ENCODE results near the gene SKIL. TPM values are rescaled to one million over a fixed set of nuclear protein-coding genes. Genes with fewer than 3 reads are reported as not detected.
"Not testable (repeated sequence)": the region's sequence is repeated elsewhere in the genome, so short reads cannot be mapped to it uniquely, and the experiment has no call there.

SKIL gene
- total and polyA plus RNA-seq, 7 donors, result 6.0 to 52.6 (median 24.8) TPM

DNA sequence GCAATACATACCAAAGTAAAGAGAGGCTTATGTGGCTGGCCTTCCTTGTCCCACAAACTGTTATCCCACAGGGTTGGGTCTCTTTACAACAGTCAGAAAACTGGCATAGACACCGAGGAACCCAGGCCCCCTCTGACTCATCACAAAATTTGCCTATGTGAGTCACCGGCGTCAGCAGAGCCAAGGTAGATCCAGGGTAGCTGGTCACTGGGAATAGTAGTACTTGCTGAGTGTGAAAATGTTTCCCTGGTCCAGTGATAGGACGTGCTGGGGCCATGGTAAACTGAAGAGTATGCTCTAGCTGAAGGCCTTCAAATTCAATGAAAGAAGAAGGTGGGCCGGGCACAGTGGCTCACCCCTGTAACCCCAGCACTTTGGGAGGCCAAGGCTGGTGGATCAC, 27.1 kb upstream of the SKIL start:
- WGBS, 2 donors, result 35 to 72% methylated on average over 5 of the region's 5 CpGs
- intact Hi-C loops (cut with DNase I), result no loop called here
- Histone ChIP-seq H3K27me3 (no peaks in the 10 kb centered on the region), H3K27ac (no peak overlapping the region), H3K4me1 (no peaks in the 10 kb centered on the region), H3K36me3 (no peaks in the 10 kb centered on the region), H3K4me3 (no peak overlapping the region), H3K9me3 (no peaks in the 10 kb centered on the region)
- DNase-seq, result no peak
- TF ChIP-seq, protein P1, sequence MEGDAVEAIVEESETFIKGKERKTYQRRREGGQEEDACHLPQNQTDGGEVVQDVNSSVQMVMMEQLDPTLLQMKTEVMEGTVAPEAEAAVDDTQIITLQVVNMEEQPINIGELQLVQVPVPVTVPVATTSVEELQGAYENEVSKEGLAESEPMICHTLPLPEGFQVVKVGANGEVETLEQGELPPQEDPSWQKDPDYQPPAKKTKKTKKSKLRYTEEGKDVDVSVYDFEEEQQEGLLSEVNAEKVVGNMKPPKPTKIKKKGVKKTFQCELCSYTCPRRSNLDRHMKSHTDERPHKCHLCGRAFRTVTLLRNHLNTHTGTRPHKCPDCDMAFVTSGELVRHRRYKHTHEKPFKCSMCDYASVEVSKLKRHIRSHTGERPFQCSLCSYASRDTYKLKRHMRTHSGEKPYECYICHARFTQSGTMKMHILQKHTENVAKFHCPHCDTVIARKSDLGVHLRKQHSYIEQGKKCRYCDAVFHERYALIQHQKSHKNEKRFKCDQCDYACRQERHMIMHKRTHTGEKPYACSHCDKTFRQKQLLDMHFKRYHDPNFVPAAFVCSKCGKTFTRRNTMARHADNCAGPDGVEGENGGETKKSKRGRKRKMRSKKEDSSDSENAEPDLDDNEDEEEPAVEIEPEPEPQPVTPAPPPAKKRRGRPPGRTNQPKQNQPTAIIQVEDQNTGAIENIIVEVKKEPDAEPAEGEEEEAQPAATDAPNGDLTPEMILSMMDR (IDR thresholded peaks at IDR 0.05), result no peak
- TF ChIP-seq EP300 (IDR thresholded peaks at IDR 0.05), result no peak
- TF ChIP-seq POLR2AphosphoS5 (IDR thresholded peaks at IDR 0.05), result no peak
- no peak for TF ChIP-seq POLR2A (IDR thresholded peaks at IDR 0.05)

DNA sequence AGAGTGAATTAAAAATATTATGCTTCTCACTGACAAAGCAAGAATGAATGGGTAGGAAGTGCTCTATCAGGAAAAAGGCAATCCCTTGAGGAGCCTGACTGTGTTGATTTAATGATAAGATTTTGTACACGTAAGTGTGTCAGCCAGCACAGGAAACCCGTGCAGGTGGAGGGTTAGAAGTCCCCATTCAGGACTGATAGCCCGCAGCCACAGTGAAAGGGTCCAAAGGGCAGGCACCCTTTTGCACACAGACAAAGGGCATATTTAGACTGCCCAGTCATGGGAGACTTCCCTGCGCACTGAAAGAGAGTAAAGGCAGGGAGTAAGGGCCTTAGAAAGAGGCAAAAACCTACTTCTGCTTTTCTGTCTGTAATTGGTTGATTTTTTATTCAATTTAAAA, 26.4 kb upstream of the SKIL start:
- no peak for TF ChIP-seq POLR2A (IDR thresholded peaks at IDR 0.05)
- TF ChIP-seq, protein P1 (IDR thresholded peaks at IDR 0.05), result no peak
- TF ChIP-seq POLR2AphosphoS5 (IDR thresholded peaks at IDR 0.05), result no peak
- TF ChIP-seq EP300 (IDR thresholded peaks at IDR 0.05), result no peak
- Histone ChIP-seq H3K4me1 (no peaks in the 10 kb centered on the region), H3K27ac (no peak overlapping the region), H3K4me3 (no peak overlapping the region), H3K27me3 (no peaks in the 10 kb centered on the region), H3K9me3 (no peaks in the 10 kb centered on the region), H3K36me3 (no peaks in the 10 kb centered on the region)
- intact Hi-C loops (cut with DNase I), result no loop called here
- DNase-seq, result no peak
- 15 to 32% methylated on average over 4 of the region's 4 CpGs for WGBS, 2 donors

DNA sequence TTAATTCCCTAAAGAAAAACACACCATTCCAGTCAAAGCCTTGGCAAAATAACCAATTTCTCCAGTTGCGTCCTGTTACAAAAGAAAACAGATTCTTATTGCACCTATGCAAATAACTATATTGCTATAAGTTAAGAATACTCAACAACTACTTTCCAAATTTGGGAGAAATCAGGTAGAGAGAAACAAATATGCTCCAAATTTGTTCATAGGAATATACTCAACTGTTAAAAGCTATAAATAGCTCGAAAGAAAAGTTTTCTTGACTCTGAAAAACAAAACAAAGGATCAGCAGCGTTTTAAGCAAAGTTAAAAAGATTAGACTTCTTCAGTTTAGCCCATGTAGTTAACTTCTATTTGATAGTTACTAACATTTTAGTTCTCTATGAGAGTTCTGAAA, 20.1 kb upstream of the SKIL start:
- Histone ChIP-seq H3K4me1 (no peaks in the 10 kb centered on the region), H3K9me3 (no peaks in the 10 kb centered on the region), H3K4me3 (no peak overlapping the region), H3K27me3 (no peaks in the 10 kb centered on the region), H3K27ac (no peak overlapping the region), H3K36me3 (no peaks in the 10 kb centered on the region)
- intact Hi-C loops (cut with DNase I), result no loop called here
- no peak for TF ChIP-seq POLR2AphosphoS5 (IDR thresholded peaks at IDR 0.05)
- TF ChIP-seq POLR2A (IDR thresholded peaks at IDR 0.05), result no peak
- no peak for TF ChIP-seq EP300 (IDR thresholded peaks at IDR 0.05)
- TF ChIP-seq, protein P1 (IDR thresholded peaks at IDR 0.05), result no peak
- whole genome bisulfite sequencing, 2 donors, result 86 to 90% methylated on average over 3 of the region's 3 CpGs
- no peak for DNase-seq

DNA sequence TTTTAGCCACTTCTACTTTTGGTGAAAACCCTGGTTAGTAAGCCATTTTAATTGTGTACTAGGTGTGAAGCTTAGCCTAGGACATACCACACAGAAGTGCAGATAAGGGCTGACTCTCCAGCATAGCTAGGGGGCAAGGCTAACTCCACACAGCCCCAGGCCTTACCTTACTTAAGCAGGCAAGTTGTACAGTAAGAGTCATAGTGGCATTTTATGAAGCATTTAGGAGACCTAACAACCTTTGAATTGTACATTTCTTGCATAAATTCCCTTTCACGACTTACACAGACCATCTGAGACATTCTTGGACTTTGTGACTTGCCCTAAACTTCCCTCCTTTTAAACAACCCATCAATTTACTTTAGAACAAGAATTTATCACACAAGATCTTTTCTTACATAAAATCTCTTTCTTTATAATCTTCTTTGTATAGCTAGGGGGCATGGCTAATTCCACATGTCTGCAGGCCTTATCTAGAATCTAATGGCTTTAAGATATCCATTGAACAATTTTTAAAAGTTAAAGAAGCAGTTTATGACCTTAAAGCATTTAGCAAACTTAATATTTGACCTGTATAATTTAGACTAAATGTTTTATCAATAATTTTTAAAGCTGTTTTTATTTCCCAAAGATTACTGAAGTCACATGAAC, 18.7 kb upstream of the SKIL start:
- DNase-seq, result no peak
- no peaks in the 10 kb centered on the region for H3K9me3 ChIP-seq
- H3K27me3 ChIP-seq, result no peaks in the 10 kb centered on the region
- H3K4me3 ChIP-seq, result no peak overlapping the region
- no peaks in the 10 kb centered on the region for H3K4me1 ChIP-seq
- WGBS, 2 donors, result 83 to 86% methylated on average over 1 of the region's 1 CpG
- no peak overlapping the region for H3K27ac ChIP-seq
- no peaks in the 10 kb centered on the region for H3K36me3 ChIP-seq
- no peak for TF ChIP-seq POLR2AphosphoS5 (IDR thresholded peaks at IDR 0.05)
- TF ChIP-seq, protein P1 (IDR thresholded peaks at IDR 0.05), result no peak
- no peak for TF ChIP-seq POLR2A (IDR thresholded peaks at IDR 0.05)
- no peak for TF ChIP-seq EP300 (IDR thresholded peaks at IDR 0.05)
- intact Hi-C loops (cut with DNase I), result no loop called here

DNA sequence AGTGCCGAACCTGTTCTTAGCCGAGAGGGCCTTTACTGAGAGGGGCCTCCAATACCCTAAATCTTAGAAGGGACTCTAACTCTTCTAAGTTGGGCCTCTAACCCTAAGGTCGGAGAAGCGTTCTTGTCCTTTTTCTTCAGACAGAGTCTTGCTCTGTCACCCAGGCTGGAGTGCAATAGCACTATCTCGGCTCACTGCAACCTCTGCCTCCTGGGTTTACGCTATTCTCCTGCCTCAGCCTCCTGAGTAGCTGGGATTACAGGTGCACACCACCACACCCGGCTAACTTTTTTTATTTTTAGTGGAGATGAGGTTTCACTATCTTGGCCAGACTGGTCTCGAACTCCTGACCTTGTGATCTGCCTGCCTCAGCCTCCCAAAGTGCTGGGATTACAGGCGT, 15.2 kb upstream of the SKIL start:
- H3K9me3 ChIP-seq; H3K27ac ChIP-seq; intact Hi-C loops (cut with DNase I); H3K27me3 ChIP-seq; H3K4me1 ChIP-seq; DNase-seq; H3K36me3 ChIP-seq; H3K4me3 ChIP-seq: not testable (repeated sequence)
- WGBS, 2 donors, result 96% methylated on average over 9 of the region's 9 CpGs

DNA sequence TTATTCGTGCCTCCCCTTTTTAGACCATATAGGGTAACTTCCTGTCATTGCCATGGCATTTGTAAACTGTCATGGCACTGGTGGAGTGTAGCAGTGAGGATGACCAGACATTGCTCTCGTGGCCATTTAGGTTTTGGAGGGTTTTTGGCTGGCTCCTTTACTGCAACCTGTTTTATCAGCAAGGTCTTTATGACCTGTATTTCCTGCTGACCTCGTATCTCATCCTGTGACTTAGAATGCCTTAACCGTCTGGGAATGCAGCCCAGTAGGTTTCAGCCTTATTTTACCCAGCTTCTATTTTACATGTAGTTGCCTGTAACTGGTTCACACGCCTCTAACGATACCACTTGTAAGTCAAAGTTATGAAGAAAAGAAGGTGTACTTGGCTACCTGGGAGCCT, 13.7 kb upstream of the SKIL start:
- H3K4me3 ChIP-seq; H3K27me3 ChIP-seq; intact Hi-C loops (cut with DNase I); H3K36me3 ChIP-seq; H3K4me1 ChIP-seq; H3K27ac ChIP-seq; H3K9me3 ChIP-seq; DNase-seq: not testable (repeated sequence)
- WGBS, 2 donors, result 37 to 68% methylated on average over 6 of the region's 6 CpGs

Data from sigmoid colon (tissue), 7 donors.